GM18861 (cell line): ENCODE measurements around the gene NCAPD2.
A peak's percentile ranks its signal among the peaks of the same experiment; 100 is the strongest.
"Not testable (repeated sequence)": the region's sequence is repeated elsewhere in the genome, so short reads cannot be mapped to it uniquely, and the experiment has no call there.

Source experiments
- ATAC-seq: cut with Tn5 transposase; IDR thresholded peaks from one replicate; pipeline ENCODE4 v1.9.1; 2021; ENCODE audit not compliant: unreplicated experiment

The NCAPD2 gene

GRCh38 chr12:6464531-6464930 is 29.4 kb upstream of the NCAPD2 start:
- no peak for ATAC-seq

- no peak for ATAC-seq
Measured at GRCh38 chr12:6465467-6466183, 28.3 kb upstream of the NCAPD2 start.

- no peak for ATAC-seq
Measured at GRCh38 chr12:6466184-6466573, 27.7 kb upstream of the NCAPD2 start.

- ATAC-seq: not testable (repeated sequence)
Measured at GRCh38 chr12:6466751-6467150, 27.2 kb upstream of the NCAPD2 start.

- not testable (repeated sequence) for ATAC-seq
Measured at GRCh38 chr12:6467571-6468282, 26.2 kb upstream of the NCAPD2 start.

- no peak for ATAC-seq
Measured at GRCh38 chr12:6468283-6468575, 25.7 kb upstream of the NCAPD2 start.

GRCh38 chr12:6469092-6469491 is 24.8 kb upstream of the NCAPD2 start:
- no peak for ATAC-seq

GRCh38 chr12:6469609-6470374 is 24.1 kb upstream of the NCAPD2 start:
- ATAC-seq: no peak

- ATAC-seq: peak; percentile 68
Measured at GRCh38 chr12:6470375-6471163, 23.3 kb upstream of the NCAPD2 start, which contains the start of gene VAMP1. Gene VAMP1 (minus strand): TSS chr12:6470677. CDS start chr12:6470531, 146 bp downstream.

GRCh38 chr12:6471989-6472360 is 21.9 kb upstream of the NCAPD2 start:
- ATAC-seq: no peak

GRCh38 chr12:6472491-6472890 is 21.4 kb upstream of the NCAPD2 start:
- ATAC-seq: no peak

GRCh38 chr12:6475233-6475975 is 18.5 kb upstream of the NCAPD2 start:
- not testable (repeated sequence) for ATAC-seq

- ATAC-seq: no peak
Measured at GRCh38 chr12:6476489-6476888, 17.4 kb upstream of the NCAPD2 start.

- ATAC-seq: not testable (repeated sequence)
Measured at GRCh38 chr12:6477601-6478377, 16.1 kb upstream of the NCAPD2 start.

- no peak for ATAC-seq
Measured at GRCh38 chr12:6478416-6478815, 15.5 kb upstream of the NCAPD2 start.

GRCh38 chr12:6488240-6488639 is 5.7 kb upstream of the NCAPD2 start:
- ATAC-seq: no peak

GRCh38 chr12:6489449-6489848 is 4.5 kb upstream of the NCAPD2 start:
- ATAC-seq: no peak

- not testable (repeated sequence) for ATAC-seq
Measured at GRCh38 chr12:6490673-6491072, 3.2 kb upstream of the NCAPD2 start.

- ATAC-seq: peak; percentile 35
Measured at GRCh38 chr12:6492838-6493496, 935 bp upstream of the NCAPD2 start, which contains the start of gene MRPL51. Gene MRPL51 (minus strand): TSS chr12:6493262. CDS start chr12:6493136, 126 bp downstream.
